ENCODE results near the gene INPP4B.

Gene INPP4B

GRCh38 chr4:142801966-142802365 lies 44.1 kb downstream of the INPP4B start:
- TF ChIP-seq CTCF (IDR thresholded peaks at IDR 0.05; ENCODE audit: borderline replicate concordance, control extremely low read depth, extremely low read depth, insufficient read depth, missing control alignments) = no peak
- in situ Hi-C loops (cut with MboI; ENCODE audit: low sequenced_read_pairs, unreplicated experiment) = no loop called here
- DNase-seq (ENCODE audit: low spot score) = no peak

- TF ChIP-seq CTCF (IDR thresholded peaks at IDR 0.05; ENCODE audit: borderline replicate concordance, control extremely low read depth, extremely low read depth, insufficient read depth, missing control alignments) = no peak
- in situ Hi-C loops (cut with MboI; ENCODE audit: low sequenced_read_pairs, unreplicated experiment) = no loop called here
- DNase-seq (ENCODE audit: low spot score) = no peak
Observed at GRCh38 chr4:142781114-142781513, 65.0 kb downstream of the INPP4B start.

GRCh38 chr4:142778900-142779299 lies 67.2 kb downstream of the INPP4B start:
- no peak for DNase-seq (ENCODE audit: low spot score)
- TF ChIP-seq CTCF (IDR thresholded peaks at IDR 0.05; ENCODE audit: borderline replicate concordance, control extremely low read depth, extremely low read depth, insufficient read depth, missing control alignments) = no peak
- in situ Hi-C loops (cut with MboI; ENCODE audit: low sequenced_read_pairs, unreplicated experiment) = no loop called here

- no peak for TF ChIP-seq CTCF (IDR thresholded peaks at IDR 0.05; ENCODE audit: borderline replicate concordance, control extremely low read depth, extremely low read depth, insufficient read depth, missing control alignments)
- in situ Hi-C loops (cut with MboI; ENCODE audit: low sequenced_read_pairs, unreplicated experiment) = no loop called here
- DNase-seq (ENCODE audit: low spot score) = no peak
Observed at GRCh38 chr4:142778430-142778829, 67.7 kb downstream of the INPP4B start.

- no peak for TF ChIP-seq CTCF (IDR thresholded peaks at IDR 0.05; ENCODE audit: borderline replicate concordance, control extremely low read depth, extremely low read depth, insufficient read depth, missing control alignments)
- in situ Hi-C loops (cut with MboI; ENCODE audit: low sequenced_read_pairs, unreplicated experiment) = no loop called here
- no peak for DNase-seq (ENCODE audit: low spot score)
Observed at GRCh38 chr4:142777045-142777743, 68.9 kb downstream of the INPP4B start.

GRCh38 chr4:142776026-142776425 lies 70.1 kb downstream of the INPP4B start:
- no peak for DNase-seq (ENCODE audit: low spot score)
- no peak for TF ChIP-seq CTCF (IDR thresholded peaks at IDR 0.05; ENCODE audit: borderline replicate concordance, control extremely low read depth, extremely low read depth, insufficient read depth, missing control alignments)
- in situ Hi-C loops (cut with MboI; ENCODE audit: low sequenced_read_pairs, unreplicated experiment) = no loop called here
